GM23338 (cell line): Measurements from ENCODE around the gene BLOC1S3. TPM values are rescaled to one million over a fixed set of nuclear protein-coding genes. Genes with fewer than 3 reads are reported as not detected.

Experiments used
- ATAC-seq: fragments of 200-7000 bp; cut with Tn5 transposase; 3 replicates; pipeline ENCODE4 v1.9.1; 2020
- DNase-seq: peaks from one replicate; pipeline ENCODE4 v3.0.0-alpha.2; 2015; ENCODE audit warnings: low spot score
- H2AFZ ChIP-seq: fragments of 200-600 bp; sonication (generic); 2 replicates; pipeline ENCODE4 v1.8.0; 2016; ENCODE audit warnings: antibody characterized with exemption, mild to moderate bottlenecking, moderate library complexity
- H3F3A ChIP-seq: fragments of 200-600 bp; sonication (generic); replicated peaks from 2 replicates; pipeline ENCODE4 v1.8.0; 2017; ENCODE audit warnings: antibody characterized with exemption, mixed run types, low read depth
- H3K27ac ChIP-seq: fragments of 200-600 bp; sonication (generic); 2 replicates; pipeline ENCODE4 v1.6.1; 2016; ENCODE audit warnings: low read depth
- H3K27me3 ChIP-seq: fragments of 200-600 bp; sonication (generic); 2 replicates; pipeline ENCODE4 v1.8.0; 2016; ENCODE audit warnings: mild to moderate bottlenecking, mixed run types, moderate library complexity; ENCODE audit not compliant: insufficient read depth
- H3K36me3 ChIP-seq: fragments of 200-600 bp; sonication (generic); 2 replicates; pipeline ENCODE4 v1.8.0; 2016; ENCODE audit warnings: mild to moderate bottlenecking; ENCODE audit not compliant: insufficient read depth
- H3K4me1 ChIP-seq: fragments of 200-600 bp; sonication (generic); 2 replicates; pipeline ENCODE4 v1.8.0; 2016; ENCODE audit warnings: mild to moderate bottlenecking, moderate library complexity; ENCODE audit not compliant: insufficient read depth
- H3K4me2 ChIP-seq: fragments of 200-600 bp; sonication (generic); 2 replicates; pipeline ENCODE4 v1.7.1; 2017; ENCODE audit warnings: mixed run types
- H3K4me3 ChIP-seq: fragments of 200-600 bp; sonication (generic); 2 replicates; pipeline ENCODE4 v1.6.1; 2016; ENCODE audit warnings: mixed run types
- H3K79me2 ChIP-seq: fragments of 200-600 bp; sonication (generic); replicated peaks from 2 replicates; pipeline ENCODE4 v1.8.0; 2017; ENCODE audit warnings: mild to moderate bottlenecking; ENCODE audit not compliant: insufficient read depth
- H3K9me2 ChIP-seq: fragments of 200-600 bp; sonication (generic); 2 replicates; pipeline ENCODE4 v1.8.0; 2017; ENCODE audit not compliant: insufficient read depth
- H4K20me1 ChIP-seq: fragments of 200-600 bp; sonication (generic); replicated peaks from 2 replicates; pipeline ENCODE4 v1.8.0; 2017; ENCODE audit warnings: mild to moderate bottlenecking; ENCODE audit not compliant: insufficient read depth
- H3K27ac Mint-ChIP-seq: 2 replicates; pipeline ENCODE4 v1.8.0; 2020; ENCODE audit warnings: inconsistent platforms, mild to moderate bottlenecking, moderate library complexity, mixed read lengths
- H3K27me3 Mint-ChIP-seq: 3 replicates; pipeline ENCODE4 v1.8.0; 2022; ENCODE audit warnings: low read depth, mild to moderate bottlenecking, moderate library complexity, mixed read lengths, inconsistent platforms; ENCODE audit not compliant: insufficient read depth, poor library complexity
- H3K36me3 Mint-ChIP-seq: 3 replicates; pipeline ENCODE4 v1.8.0; 2021; ENCODE audit warnings: low read depth, mild to moderate bottlenecking, inconsistent platforms, moderate library complexity, mixed read lengths
- H3K4me1 Mint-ChIP-seq: 3 replicates; pipeline ENCODE4 v1.8.0; 2020; ENCODE audit warnings: mild to moderate bottlenecking, inconsistent platforms, mixed read lengths
- H3K4me3 Mint-ChIP-seq: 3 replicates; pipeline ENCODE4 v1.8.0; 2021; ENCODE audit warnings: moderate library complexity, mild to moderate bottlenecking, inconsistent platforms, mixed read lengths
- H3K9me3 Mint-ChIP-seq: 3 replicates; pipeline ENCODE4 v1.8.0; 2020; ENCODE audit warnings: moderate library complexity, mild to moderate bottlenecking, inconsistent platforms, mixed read lengths
- CREB1 ChIP-seq: fragments of 250-450 bp; sonication (Bioruptor Pico); IDR thresholded peaks from 2 replicates; pipeline ENCODE4 v1.5.0; 2020; ENCODE audit warnings: low read depth, mild to moderate bottlenecking, moderate library complexity
- CTCF ChIP-seq, 2 experiments: fragments of 200-600 bp in 1 of 2; sonication (generic) in 1 of 2; conservative IDR thresholded peaks; 2 replicates each; pipeline versions ENCODE4 v1.5.1 to v1.6.1; 2016 to 2017; ENCODE audit warnings: antibody characterized with exemption in 2 of 2, low read depth in 2 of 2, mild to moderate bottlenecking in 2 of 2, moderate library complexity in 1 of 2
- EZH2 ChIP-seq: fragments of 200-600 bp; sonication (generic); IDR thresholded peaks from one replicate; pipeline ENCODE4 v1.8.0; 2017; ENCODE audit warnings: antibody characterized with exemption, mild to moderate bottlenecking, low read depth; ENCODE audit not compliant: unreplicated experiment
- EZH2phosphoT487 ChIP-seq: fragments of 200-600 bp; sonication (generic); IDR thresholded peaks from one replicate; pipeline ENCODE4 v1.8.1; 2018; ENCODE audit warnings: antibody characterized with exemption; ENCODE audit not compliant: unreplicated experiment
- JUNB ChIP-seq: IDR thresholded peaks from one replicate; pipeline ENCODE4 v1.6.1; 2016; ENCODE audit warnings: antibody characterized with exemption; ENCODE audit not compliant: unreplicated experiment
- POLR2AphosphoS5 ChIP-seq: IDR thresholded peaks from 2 replicates; pipeline ENCODE4 v1.6.1; 2016; ENCODE audit warnings: antibody characterized with exemption, low read depth
- STAT1 ChIP-seq: IDR thresholded peaks from one replicate; pipeline ENCODE4 v1.6.1; 2016; ENCODE audit warnings: antibody characterized with exemption; ENCODE audit not compliant: unreplicated experiment
- ZNF331 ChIP-seq: fragments of 250-450 bp; sonication (Bioruptor Pico); IDR thresholded peaks from 2 replicates; pipeline ENCODE4 v1.5.0; 2020; ENCODE audit warnings: low read depth, mild to moderate bottlenecking, moderate library complexity
- ZNF462 ChIP-seq: fragments of 250-450 bp; sonication (Bioruptor Pico); IDR thresholded peaks from 2 replicates; pipeline ENCODE4 v1.5.0; 2020; ENCODE audit warnings: mild to moderate bottlenecking, moderate library complexity
- polyA plus RNA-seq: library from polyadenylated mRNA; unstranded; fragments of >200 nt; fragmentation: Nextera tagmentation; extraction: Ambion mirVana; gene quantifications from 2 replicates; pipeline ENCODE4 v1.2.1, GENCODE V29; 2016
- total RNA-seq: library from RNA; depleted of rRNA; stranded (reverse); fragments of >200 nt; shearing (Covaris generic); gene quantifications from 2 replicates; pipeline ENCODE4 v1.2.3, GENCODE V29; 2014
- TF ChIP-seq, protein P1 (sequence below): IDR thresholded peaks from 2 replicates; pipeline ENCODE4 v1.6.1; 2016; ENCODE audit warnings: antibody characterized with exemption

Gene BLOC1S3
- total and polyA plus RNA-seq, 2 experiments from 2014 or later, result 2.5 to 15.9 TPM

GRCh38 chr19:45169602-45170001 lies 9.0 kb upstream of the BLOC1S3 start (continued):
- no peak for TF ChIP-seq EZH2phosphoT487
- no peak for TF ChIP-seq ZNF331 (CRISPR knock-in tag)
- no peak for TF ChIP-seq CTCF (conservative IDR thresholded peaks at IDR 0.05; ENCODE audit: low read depth in 2 of 2)

DNA sequence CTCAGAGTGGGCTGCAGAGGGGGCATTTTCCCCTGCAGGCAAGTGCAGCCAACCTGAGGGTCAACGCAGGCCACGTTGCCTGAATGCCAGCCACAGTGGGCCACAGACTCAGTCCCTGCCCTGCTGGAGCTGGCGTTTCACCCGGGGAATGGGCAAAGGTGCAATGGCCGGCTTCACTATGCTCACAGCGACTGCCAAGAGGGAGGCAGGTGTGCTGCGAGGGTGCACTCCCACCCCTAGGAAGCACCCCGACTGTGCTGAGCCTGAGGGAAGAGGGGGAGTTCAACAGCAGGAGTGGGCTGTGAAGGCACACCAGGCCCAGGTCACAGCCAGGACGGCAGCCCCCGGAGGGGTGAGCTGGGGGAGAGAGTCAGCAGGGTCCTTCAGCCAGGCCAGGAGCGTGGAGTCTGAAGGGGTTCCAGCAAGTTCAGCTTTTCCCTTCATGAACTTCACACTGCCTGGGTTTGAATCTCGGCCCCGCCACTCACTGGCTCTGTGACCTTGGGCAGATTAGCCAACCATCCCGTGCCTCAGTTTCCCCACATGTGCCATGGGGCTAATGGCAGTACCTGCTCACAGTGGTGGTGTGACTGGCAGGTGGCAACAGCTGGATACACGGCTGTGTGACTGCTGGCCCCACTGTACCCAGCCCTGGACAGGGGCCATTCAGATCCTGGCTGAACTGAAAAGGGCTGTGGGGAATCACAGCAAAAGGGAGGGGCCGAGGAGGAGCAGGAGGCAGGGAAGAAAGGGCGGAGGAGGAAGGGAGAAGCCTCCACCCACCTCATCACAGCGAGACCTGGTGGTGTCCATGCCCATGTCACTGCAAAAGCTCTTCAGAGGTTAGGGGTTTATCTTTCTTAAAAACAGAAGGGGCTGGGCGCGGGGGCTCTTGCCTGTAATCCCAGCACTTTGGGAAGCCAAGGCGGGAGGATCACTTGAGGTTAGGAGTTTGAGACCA lies 8.2 kb upstream of the BLOC1S3 start:
- H3K4me3 ChIP-seq, result no peak overlapping the region
- no peak overlapping the region for H2AFZ ChIP-seq

More for the DNA sequence above, 8.2 kb upstream of the BLOC1S3 start:
- H3K27ac ChIP-seq, result no peak overlapping the region
- DNase-seq (no peak), ATAC-seq (no peak)
- H3K79me2 ChIP-seq, result no peaks in the 10 kb centered on the region; the same call in 1 of the 2 replicates
- Mint-ChIP-seq H3K27me3 (peaks cover 14% of the 10 kb centered on the region), H3K9me3 (no peaks in the 10 kb centered on the region), H3K4me3 (no peak overlapping the region), H3K27ac (no peak overlapping the region), H3K4me1 (peaks cover 6% of the 10 kb centered on the region), H3K36me3 (no peaks in the 10 kb centered on the region; the same call in 2 of the 3 replicates)
- no peaks in the 10 kb centered on the region for H3K27me3 ChIP-seq
- TF ChIP-seq ZNF462 (CRISPR knock-in tag), result no peak
- no peak for TF ChIP-seq STAT1
- no peak for TF ChIP-seq CREB1 (CRISPR knock-in tag)
- no peak for TF ChIP-seq JUNB
- no peak for TF ChIP-seq EZH2
- TF ChIP-seq, protein P1, sequence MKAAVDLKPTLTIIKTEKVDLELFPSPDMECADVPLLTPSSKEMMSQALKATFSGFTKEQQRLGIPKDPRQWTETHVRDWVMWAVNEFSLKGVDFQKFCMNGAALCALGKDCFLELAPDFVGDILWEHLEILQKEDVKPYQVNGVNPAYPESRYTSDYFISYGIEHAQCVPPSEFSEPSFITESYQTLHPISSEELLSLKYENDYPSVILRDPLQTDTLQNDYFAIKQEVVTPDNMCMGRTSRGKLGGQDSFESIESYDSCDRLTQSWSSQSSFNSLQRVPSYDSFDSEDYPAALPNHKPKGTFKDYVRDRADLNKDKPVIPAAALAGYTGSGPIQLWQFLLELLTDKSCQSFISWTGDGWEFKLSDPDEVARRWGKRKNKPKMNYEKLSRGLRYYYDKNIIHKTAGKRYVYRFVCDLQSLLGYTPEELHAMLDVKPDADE, result no peak
- TF ChIP-seq POLR2AphosphoS5, result no peak
- H3F3A ChIP-seq, result no peaks in the 10 kb centered on the region; the same call in 1 of the 2 replicates
- H4K20me1 ChIP-seq, result no peaks in the 10 kb centered on the region; the same call in 1 of the 2 replicates
- no peak overlapping the region for H3K4me2 ChIP-seq
- H3K9me2 ChIP-seq, result no peaks in the 10 kb centered on the region
- H3K36me3 ChIP-seq, result no peaks in the 10 kb centered on the region
- H3K4me1 ChIP-seq, result 0 out of 2 replicates have a peak, but pooled peaks cover 4% of the 10 kb centered on the region
